Middle frontal gyrus (tissue), 1 donor: ENCODE results near the gene ZNF778.

ENCODE experiments used
- DNase-seq: peaks from one replicate; pipeline ENCODE4 v3.0.0-alpha.2; 2015; ENCODE audit warnings: low spot score; ENCODE audit errors: extremely low spot score

Gene ZNF778

GRCh38 chr16:89275284-89275584, 57.7 kb downstream of the ZNF778 start:
- DNase-seq = no peak

- DNase-seq = no peak
Observed at GRCh38 chr16:89275837-89276720, 58.6 kb downstream of the ZNF778 start.

DNA sequence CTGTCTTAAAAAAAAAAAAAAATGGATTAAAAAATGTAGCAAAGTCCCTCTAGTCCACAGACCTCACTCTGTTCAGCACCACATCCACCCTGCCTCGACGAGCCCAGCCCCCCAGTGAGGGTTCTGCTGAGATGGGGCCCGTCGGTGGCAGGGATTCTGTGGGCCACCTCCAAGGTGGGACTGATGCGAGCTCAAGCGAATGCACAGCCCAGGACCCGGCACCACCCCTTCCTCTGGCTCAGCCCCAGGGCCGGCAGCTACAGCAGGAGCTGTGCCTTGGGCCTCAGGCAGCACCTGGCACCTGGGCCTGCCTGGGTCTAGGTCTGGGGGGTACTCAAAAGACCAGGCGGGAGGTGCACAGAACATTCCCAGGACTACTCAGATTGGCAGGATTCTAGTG, 59.5 kb downstream of the ZNF778 start:
- DNase-seq = no peak

DNA sequence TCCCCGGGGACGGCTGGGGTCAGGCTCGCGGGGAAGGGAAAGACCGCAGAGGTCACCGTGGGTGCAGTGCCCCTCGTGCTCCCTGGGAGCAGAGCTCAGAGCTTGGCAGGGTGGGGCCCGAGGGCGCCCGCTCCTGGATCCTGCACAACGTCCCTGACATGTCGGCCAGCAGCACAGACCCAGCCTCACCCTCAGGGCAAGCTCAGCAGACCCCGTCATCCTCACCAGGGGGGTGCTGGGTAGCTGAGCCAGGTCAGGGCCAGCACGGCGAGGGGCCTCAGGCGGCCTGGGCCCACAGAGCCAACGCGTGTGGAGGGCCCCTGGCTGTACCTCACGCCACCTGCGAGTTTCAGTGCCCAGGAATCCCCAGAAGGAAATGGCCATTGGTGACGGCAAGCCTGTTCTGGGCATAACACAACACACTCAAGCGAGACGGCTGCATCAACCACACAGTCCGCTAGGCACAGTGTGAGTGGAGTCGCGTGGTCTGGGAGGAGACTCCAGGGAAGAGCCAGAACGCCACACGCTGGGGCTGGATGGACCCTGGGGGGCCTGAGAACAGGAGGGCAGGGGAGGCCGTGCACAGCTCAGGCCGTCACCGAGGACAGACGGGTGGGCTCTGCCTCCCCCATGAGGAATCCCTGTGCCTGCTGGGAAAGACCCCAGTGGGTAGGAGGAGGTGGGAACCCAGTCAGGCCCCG, 60.3 kb downstream of the ZNF778 start:
- DNase-seq = no peak

DNA sequence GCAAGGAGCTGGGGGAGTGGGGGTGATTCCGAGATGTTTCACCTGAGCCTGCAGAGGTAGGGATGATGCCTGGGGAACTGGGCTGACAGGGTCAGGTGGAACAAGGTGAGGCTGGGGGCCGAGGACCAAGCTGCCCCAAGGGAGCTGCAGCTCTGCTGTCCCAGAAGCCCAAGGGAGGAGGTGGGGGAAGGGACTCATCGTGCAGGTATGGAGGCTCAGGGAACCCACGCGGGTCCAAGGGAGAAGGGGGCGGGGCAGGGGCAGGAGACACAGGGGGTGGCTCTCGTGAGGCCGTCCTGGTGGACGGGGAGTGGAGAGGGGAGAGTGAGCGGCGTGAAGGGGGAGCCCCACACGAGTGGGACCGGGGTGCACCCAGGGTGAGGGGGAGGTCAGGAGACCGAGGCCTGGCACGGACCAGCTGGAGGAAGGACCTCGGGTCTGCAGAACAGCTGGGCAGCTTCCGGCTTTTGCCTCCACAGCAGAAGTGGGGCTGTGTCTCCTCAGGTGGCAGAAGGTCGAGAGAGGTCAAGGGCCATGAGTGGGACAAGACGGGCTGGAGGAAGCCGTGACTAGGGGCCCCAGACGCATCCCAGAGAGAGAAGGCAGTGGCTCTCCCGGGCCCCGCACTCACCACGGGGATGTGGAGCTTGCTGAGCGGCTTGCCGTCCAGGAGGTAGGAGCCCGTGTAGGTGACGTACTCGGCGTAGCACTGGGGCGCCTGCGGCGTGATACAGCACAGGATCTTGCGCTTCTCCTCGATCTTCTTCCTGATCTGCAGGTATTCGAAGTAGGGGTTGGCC, 61.1 kb downstream of the ZNF778 start:
- no peak for DNase-seq

GRCh38 chr16:89279666-89280481, 62.4 kb downstream of the ZNF778 start:
- DNase-seq = no peak

- DNase-seq = no peak
Observed at GRCh38 chr16:89280546-89281188, 63.2 kb downstream of the ZNF778 start.

DNA sequence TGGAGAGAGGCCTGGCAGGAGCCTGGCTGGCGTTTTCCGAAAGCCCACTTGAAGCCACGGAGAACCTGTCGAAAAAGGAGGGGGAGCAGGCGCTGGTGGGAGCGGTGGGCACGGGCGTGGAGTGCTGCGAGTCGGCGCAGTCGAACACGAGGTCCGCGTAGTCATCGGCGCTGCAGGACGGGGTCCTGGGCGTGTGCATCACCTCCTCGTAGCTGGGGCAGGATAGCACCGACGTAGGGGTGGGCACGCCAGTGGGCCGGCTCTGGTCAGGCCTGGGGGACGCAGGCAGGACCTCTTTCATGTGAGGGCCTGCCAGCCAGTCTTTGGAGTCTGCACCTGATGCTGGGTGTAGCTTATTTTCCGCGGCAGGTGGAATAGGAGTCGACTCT, 63.7 kb downstream of the ZNF778 start:
- no peak for DNase-seq

DNA sequence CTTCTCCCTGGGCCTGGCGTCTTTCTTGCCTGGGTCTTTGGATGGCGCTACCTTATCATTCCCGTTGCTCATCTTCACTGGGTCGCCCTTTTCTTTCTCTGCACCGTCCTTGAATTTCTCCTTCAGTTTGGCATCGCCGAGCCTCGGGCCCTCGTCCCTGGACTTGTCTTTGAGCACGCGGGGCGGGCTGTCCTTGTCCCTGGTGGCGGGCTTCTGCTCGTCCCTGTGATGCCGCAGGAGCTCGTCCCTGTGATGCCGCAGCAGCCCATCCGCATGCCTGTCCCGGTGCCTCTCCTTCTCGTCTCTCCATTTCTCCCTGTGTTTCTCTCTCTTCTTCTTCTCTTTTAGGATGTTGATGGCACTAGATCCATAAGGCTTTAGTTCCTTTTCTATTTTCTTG, 64.3 kb downstream of the ZNF778 start:
- DNase-seq = no peak

GRCh38 chr16:89282523-89282922, 65.0 kb downstream of the ZNF778 start:
- DNase-seq = no peak

DNA sequence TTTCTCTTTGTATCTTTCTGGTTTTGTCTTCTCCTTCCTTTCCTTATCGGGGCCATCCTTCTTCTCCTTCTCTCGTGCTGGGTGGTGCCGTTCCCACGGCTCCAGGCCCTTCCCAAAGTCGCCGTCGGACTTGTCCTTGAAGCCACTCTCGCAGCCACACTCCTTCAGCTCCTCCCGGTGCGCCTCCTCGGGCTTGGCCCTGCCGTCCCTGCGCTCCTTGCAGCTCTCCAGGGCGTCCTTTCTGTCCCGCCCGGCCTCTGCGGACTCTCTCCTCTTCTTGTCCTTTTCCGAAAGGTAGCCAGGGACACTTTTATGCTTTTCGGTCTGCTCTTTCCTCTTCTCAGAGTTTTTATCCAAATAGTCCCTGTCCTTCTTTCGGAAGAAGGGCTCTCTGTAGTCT, 65.9 kb downstream of the ZNF778 start:
- DNase-seq = no peak

GRCh38 chr16:89285381-89285780, 67.9 kb downstream of the ZNF778 start:
- DNase-seq = no peak

DNA sequence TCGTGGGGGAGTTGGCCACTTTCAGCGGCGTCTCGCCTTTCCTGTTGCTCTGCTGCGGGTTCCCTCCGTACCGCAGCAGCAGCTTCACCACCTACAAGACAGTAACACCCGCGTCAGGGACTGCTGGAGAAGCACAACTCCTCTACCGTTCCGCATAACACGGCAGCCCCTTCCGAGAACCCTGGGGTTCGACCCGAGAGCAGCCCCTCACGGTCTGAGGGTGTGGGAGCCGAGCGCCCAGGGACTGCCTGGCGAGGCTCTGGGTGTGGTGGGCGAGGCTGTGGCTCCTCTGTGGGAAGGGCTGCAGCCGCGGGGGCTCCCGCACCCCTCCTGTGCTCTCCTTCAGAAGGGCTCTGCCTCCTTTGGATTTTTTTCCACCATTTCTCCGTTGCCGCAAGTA, 68.6 kb downstream of the ZNF778 start:
- no peak for DNase-seq
